GM12892 (cell line): ENCODE results near the gene HSFX3.
"Not testable (repeated sequence)": the region's sequence is repeated elsewhere in the genome, so short reads cannot be mapped to it uniquely, and the experiment has no call there.

ENCODE experiments used
- POLR2A ChIP-seq: IDR thresholded peaks from 2 replicates; pipeline ENCODE4 v1.6.1; 2011; ENCODE audit warnings: low read depth, low read length, control low read depth
- POLR2AphosphoS5 ChIP-seq: IDR thresholded peaks from 2 replicates; pipeline ENCODE4 v1.6.1; 2011; ENCODE audit warnings: low read depth, low read length, control low read depth
- TAF1 ChIP-seq: IDR thresholded peaks from 2 replicates; pipeline ENCODE4 v1.6.1; 2011; ENCODE audit warnings: low read depth, mild to moderate bottlenecking, control low read depth, low read length, borderline replicate concordance

DNA sequence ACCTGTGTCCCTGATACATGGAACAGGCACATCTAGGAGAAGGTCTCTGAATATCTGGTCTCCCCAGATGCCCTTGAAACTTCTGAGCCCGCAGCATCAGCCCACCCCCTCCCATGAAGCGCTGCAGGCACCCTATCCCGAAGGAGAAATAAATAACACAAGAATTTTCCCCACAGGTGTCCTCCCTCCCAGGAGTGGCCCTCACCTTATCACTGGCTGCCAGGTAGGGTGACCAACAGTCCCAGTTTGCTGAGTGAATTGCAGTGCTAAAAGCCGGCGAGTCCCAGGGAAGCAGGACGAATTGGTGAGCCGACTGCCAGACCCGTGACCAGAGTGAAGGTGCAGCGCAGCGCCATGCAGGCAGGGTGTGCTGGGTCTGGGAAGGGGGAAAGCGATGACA lies 15.7 kb downstream of the HSFX3 start:
- not testable (repeated sequence) for TF ChIP-seq POLR2A, POLR2AphosphoS5, TAF1
